Activated CD4-positive, alpha-beta T cell treated with anti-CD3 and anti-CD28 coated beads, Interleukin-2, amount 50 U/mL, for 4 hours (primary cell): Measurements from ENCODE around the gene PLEKHA1.

Source experiments
- DNase-seq, 2 experiments: peaks; one replicate each; pipeline ENCODE4 v3.0.0-alpha.2; 2020

Gene PLEKHA1

DNA sequence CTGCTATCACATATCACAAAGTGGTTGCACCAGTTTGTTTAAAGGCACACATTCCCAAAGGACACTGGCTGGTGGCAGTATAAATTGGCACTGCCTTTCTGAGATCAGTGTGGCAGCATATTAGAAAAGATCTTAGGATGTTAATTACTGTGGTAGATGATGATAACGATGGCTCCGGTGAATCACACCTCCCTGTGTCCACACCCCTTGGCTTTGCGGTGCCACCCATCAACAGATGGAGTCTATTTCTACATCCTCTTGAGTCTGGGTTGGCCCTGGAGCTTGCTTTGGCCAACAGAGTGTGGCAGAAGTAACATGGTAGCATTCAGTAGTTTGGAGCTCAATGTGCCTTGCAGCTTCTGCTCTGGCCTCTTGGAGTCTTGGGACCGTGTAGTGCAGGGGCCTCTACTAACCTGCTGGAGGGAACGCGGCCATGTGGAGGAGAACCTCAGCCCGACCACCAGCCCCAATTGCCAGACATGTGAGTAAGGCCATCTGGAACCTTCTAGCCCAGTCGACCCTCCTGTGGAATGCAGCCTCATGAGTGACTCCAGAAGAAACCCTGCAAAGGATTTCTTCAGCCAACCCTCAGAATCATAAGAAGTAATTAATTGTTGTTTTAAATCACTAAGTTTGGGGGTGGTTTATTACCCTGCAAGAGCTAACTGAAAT is 27.2 kb upstream of the PLEKHA1 start:
- no peak for DNase-seq

DNA sequence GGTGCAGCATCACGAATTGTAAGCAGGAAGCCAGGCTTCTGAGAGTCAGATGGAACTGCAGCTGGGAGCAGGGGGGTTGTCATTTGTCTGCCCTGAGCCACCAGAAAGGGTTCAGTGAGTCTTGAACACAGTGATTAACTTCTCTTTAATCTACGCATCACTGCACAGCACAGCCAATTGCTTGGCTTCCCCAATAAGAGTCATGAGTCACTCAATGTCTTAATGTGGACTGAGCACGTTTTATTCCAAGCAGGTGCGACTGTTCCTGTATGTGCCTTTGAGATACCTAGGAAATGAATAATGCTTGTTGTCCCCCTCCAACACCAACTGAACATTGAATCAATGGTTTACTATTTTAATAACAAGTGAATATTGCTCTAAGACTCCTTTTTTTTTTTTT is 26.0 kb upstream of the PLEKHA1 start:
- DNase-seq: no peak

DNA sequence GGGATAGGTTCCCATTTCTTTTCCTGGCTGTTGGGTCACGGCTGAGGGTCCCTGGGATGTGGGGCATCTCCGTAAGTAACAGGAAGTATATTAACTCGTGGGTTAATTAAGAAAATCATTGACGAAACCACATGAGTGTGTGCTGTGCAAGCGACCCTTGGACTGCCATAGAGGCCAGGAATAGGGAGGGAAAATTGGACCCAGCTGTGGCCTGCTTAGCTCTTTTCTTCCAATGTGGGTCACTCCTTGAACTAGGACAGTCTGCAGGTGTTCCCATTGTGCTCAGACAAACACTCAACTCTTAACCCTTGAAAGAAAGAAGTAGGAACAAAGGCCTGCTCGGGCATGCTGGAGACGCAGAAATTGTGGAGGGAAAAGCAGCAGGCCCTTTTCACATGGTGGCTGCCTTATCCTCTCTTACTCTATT is 25.6 kb upstream of the PLEKHA1 start:
- DNase-seq: no peak

DNA sequence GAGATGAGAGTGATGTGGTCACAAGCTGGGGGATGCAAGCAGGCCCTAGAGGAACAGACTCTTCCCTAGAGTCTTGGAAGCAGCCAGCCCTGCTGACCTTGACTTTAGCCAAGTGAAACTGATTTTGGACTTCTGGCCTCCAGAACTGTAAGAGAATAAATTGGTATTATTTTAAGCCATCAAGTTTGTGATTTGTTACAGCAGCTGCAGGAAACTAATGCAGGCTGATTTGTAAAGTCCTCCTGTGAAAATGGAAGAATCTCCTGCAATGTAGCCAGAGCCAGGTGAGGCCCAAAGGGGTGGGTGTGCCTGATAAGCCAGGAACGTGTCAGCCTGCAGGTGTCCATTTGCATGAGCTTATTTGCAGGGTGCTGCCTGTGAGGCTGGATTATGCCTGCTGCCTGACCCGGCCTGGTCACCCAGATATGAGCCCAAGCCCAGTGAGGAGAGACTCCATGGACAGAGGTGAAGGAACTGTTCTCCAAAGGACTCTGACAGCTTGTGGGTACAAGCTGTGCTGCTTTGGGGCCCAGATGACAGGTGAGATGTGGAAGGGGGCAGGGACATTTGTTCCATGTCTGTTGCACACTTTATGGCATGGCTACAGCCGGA is 24.6 kb upstream of the PLEKHA1 start:
- no peak for DNase-seq

DNA sequence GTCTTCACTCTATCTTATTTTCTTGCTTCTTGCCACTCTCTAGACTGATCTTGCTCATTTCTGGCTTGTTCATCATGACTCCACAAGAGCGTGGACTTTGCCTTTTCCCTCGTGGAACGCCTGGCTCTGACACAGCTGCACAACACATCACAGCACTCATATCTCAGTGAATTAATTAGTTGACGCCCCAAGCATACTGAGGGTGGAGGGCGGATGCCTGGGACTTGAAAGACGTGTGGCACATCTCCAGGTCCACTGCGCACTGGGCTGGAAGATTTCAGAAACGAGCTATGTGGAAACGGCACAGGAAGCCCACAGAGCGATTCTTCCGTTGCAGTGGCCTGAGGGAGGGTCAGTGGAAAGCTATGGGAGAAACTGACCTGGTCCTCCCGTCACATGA is 23.6 kb upstream of the PLEKHA1 start:
- DNase-seq: no peak

DNA sequence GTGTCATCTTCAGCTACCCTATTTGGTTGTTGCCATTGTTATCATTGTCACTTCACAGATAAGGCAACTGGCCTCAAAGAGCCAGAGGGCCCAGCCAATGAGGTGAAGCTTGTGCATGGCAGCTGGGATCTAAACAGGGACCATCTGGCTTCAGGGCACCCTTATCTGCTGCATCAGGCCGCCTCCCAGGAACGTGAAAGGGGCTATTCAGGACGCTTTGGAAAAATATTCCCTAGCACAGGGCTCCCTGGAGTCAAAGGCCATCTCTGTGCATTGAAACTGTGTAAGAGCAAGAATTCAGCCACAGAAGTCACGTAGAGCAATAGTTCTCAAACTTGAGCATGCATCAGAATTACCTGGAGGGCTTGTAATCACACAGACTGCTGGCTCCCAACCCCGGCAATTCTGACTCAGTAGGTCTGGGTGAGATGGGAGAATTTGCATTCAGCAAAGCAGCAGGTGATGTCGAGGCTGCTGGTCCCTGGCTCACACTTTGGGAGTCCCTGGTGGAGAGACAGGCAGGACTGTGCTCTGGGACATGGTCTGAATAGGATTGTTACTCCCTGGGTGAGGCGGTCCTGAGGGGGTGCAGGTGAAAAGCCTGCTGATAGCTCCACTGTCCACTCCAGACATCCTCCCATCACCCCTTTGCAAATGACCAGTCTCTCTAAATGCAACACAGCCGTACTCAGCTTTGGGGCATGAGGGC is 21.5 kb upstream of the PLEKHA1 start:
- no peak for DNase-seq

DNA sequence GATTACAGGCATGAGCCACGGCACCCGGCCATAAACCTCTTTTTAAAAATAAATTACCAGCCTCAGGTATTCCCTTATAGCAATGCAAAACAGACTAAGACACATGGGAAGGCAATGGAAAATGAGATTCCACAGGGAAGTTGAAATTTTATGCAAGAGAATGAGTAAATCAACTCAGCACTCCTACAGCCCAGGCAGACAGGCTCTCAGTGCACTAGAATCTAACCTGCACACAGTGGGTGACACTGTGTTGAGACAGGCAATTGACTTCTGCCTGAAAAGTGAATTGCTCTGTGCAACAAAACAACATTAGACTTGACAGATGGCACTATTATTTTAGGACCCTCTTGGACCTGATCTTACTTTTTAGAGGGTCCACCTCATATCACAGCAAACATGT is 20.1 kb upstream of the PLEKHA1 start:
- DNase-seq: no peak

DNA sequence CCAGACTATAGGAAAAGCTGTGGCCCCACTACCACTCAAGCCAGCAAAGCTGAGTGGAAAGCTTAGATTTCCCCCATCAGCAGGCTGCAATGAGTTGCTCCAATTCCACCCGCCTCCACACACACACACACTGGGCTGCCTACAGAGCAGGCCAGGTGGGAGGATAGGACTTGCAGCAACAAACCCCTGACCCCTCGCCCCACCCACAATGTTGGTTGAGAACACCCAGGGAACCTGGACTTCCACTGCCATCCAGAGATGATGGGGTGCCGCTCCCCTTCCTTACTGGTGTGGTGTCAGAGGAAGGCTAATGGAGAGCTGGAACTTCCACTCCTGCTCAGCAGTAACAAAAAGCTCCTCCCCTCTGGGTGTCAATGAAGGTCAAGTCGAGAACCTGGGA is 16.8 kb upstream of the PLEKHA1 start:
- DNase-seq: no peak

DNA sequence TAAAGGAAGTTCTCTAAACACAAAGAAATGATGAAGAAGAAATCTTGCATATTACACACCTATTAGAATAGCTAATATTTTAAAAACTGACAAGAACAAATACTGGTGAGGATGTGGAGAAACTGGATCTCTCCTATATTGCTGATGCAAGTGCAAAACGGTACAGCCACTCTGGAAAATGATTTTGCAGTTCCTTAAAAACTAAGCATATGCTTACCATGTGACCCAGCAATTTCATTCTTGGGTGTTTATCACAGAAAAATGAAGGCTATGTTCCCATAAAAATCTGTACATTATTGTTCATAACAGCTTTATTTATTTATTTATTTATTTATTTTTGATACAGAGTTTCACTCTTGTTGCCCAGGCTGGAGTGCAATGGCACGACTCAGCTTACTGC is 14.9 kb upstream of the PLEKHA1 start:
- no peak for DNase-seq

DNA sequence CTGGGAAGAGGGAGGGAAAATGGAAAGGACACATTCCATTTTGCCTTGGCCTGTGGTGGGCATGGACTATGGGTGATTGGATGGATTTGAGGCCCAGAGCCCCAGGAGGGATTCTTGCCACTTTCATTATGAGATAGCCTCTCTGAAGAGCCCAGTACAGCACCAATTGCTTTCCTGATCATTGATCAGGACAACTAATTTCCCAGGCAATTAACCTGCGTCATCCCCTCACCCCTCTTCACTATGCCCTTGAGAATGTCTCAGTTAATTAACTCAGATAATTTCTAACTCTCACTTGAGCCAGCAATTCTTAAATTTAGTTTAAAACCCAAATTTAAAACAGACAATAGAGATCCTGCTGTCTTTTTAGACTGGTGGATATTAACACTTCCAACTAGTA is 13.5 kb upstream of the PLEKHA1 start:
- DNase-seq: no peak

DNA sequence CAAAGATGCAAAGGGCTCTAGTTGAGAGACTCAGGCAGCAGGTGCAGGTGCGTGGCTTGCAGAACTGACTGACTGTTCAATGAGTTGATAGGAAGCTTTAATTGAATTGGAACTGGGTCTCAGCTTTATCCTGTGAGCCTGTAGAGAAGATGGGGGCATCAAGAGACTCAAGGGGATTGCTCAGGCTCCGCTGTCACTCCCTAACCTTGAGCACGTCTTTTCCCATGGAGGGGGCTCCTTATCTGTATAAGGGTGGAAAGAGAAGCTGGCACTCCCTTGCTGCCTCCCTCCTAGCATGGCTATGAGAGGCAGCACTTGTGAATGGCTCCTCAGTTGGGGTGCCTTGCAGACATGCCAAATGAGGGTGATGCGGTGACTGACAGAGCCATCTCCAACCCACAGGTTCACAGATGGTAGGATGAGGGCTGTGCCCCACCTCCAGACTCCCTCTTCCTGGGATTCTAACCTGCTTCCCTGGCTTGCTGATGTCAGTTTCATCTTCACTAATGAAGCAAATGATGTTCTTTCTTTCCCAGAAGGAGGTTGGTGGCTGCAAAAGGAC is 12.4 kb upstream of the PLEKHA1 start:
- no peak for DNase-seq

DNA sequence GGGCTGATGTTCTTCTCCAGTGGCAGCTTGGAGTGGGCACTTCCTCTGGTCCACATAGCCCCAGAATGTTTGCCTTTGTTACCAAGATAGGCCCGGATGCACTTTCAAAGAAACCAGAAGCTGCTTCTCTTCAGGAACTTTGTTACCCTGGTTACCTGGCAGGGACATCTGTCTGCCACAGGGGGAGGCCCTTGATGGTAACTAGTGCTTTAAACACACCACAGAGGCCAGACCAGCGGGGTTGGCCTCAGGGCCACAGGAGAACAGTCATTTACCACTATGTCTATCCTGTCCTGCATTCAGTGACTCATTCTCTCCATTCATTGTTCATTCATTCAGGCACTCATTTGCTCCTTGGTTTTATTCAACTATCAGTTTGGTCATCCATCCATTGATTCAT is 11.9 kb upstream of the PLEKHA1 start:
- DNase-seq: no peak

DNA sequence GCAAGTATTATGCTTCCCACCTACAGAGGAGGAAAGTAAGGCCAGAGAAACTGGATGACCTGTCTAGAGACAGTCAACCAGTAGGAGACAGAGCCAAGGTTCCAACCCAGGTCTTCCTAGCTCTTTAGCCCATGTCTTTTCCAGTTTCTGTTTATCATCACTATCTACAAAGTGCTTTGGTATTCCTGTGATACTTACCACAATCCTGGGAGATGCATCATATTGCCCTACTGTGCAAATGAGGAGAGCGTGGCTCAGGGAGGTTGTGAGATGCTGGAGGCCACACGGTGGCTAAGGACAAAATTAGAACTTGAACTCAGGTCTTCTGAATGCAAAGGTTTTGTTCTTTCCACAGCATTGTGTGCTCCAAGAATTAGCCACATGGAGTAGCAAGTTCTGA is 11.2 kb upstream of the PLEKHA1 start:
- no peak for DNase-seq

DNA sequence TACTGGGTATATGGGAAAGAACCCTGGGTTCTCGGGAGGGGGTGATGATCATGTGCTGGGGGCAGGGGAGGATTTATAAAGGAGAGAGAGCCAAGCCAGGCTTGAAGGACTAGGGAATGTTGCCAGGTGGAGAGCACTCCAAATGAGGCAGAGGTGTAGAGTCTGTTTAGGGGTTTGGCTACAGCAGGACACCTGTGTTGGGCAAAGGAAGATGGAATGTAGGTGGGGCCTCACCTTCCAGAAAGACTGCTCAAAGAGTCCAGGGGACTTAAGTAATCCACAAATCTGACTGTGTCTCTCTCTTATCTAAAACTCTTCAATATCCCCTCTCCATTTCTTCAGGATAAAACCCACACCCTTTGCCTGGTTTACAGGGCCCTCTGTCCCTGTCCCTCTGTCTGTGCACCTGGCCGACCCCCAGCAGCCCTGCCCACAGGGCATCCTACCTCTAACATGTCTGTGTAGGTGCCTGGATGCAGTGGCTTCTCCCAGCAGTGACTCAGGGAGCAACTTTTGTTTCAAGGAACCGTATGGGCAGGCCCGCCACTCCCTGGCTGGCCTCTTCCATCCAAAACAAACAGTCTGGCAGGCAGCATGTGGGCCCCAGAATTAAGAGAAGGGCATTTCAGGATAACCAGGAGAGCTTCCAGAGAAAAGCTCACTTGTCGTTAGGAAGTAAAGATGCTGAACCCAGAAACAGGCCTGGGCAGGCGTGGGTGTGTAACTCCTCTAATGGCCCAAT is 10.6 kb upstream of the PLEKHA1 start:
- no peak for DNase-seq

DNA sequence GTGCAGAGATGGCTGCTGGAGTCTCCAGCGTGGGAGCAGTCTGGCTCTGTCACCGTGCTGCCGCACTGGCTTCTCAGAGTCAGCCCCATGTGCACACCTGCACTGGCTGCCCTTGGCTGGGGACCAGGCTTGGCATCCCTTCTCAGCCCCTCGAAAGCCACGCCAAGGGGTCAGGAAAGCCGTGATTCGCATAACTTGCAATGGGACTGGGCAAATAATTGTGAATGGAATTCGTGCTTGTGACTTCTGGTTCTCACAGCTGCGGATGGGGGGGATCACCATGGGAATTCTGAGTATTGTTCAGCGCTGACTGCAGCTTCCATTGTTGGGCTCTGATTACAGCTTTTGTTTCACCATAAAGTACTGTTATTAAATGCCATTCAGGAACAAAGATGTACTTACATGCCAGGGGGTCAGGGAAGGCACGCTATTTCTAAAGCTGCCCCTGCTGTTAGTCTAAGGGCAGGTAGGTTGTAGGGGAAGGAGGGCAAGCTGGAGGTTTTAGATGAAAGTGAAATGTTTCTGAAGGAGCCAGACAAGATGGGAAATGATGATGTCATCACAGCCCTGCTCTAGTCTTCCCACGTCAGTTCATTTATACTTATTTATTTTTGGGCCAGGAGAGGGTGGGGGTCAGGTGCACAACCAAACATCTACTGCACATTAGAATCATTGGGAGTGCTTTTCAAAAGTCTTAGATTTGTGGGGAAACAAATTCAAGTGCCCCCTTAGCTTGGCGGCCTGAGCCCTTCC is 5.8 kb upstream of the PLEKHA1 start:
- DNase-seq: no peak

DNA sequence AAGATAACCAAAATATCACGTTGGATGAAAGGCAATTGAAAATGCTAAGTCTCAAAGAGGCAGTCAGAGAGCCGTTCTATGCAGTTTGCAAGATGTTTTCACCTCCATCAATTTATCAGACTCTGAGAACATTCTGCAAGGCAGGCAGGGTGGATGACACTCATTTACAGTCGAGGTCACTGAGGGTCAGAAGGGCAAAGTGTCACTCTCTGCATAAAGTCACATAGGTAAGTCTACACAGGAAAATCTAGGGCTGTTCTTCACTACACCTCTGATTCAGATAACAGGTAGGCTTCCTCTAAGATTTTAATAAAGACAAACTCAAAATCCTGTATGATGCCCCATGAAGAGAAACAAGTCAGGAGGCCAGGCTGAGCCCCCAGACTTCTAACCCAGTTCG is 1.4 kb upstream of the PLEKHA1 start:
- no peak for DNase-seq

DNA sequence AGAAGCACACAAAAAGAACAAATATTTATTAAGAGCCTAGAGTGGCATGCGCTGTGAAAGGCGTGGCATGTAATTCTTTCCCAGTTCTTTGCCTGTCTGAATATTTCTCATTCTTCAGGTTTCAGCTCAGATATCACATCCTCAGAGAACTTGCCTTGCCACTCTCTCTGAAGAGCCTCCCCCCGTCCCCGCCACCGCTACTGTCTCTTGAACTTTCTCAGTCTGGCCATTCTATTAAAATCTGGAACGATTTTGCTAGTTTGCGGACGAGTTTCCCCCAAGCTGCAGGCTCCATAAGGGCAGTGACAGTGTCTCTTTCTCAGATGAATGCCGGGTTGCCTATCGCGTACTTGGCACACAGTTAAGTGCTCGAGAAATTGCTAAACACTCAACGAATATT is 787 bp upstream of the PLEKHA1 start:
- no peak for DNase-seq

DNA sequence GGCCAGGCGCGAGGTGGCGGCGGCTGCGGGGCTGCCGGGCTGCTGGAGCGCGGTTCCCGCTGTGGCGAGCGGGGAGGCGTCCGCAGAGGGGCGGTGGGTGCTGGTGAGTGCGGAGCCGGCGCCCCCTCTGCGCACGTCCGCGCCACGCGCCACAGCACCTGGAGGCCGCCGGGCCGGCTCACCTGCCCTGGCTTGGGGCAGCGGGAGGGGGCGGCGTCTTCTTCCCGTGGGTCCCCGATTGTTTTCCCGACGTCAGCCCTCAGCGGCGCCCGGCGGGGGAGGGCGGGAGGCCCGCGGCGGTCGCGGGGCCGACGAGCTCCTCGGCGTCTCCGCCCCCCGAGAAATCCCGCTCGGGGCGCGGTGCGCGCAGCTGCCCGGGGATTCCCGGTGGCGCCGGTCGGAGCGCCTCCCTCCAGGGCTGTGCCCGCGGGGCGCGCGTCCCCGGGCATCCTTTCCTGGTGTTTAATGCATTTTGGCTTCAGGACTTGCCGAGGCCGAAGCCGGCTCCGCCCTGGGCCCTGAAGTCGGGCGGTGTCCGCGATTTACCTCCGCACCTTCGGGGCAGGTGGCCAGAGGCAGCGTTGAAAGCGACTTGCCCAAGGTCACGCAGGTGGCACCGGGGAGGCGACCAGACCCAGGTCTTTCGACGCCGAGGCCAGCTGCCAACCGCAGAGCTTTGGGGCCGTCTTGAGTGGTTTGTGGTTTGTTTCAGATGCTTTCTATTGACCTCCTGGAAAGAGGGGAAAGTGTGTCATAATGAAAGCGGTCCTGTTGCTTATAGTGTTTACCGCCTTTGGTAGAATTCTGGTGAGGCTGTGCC is 561 bp downstream of the PLEKHA1 start:
- peak; percentile 53 to 59 for DNase-seq

DNA sequence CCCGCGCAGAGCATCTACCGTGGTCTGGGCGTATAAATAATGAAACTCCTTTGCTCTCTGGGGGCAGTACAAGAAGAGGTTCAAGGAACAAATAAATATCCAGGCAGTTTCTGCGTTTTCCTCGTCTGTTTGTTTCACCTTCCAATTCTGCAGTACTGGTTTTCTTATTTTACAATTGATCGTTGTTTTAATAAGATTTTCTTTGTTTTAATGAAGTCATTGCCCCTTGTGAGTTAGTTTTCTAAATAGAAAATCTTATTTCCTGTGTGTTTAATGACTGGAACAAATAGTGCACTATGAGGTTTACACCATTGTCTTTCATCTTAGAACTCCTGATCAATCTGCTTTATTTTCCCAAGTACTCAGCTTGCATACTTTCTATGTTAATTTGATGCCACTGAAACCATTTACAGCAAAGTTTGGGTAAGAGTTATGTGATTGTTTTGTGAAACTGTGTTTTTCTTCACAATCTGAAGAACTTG is 1.2 kb downstream of the PLEKHA1 start:
- DNase-seq: no peak

DNA sequence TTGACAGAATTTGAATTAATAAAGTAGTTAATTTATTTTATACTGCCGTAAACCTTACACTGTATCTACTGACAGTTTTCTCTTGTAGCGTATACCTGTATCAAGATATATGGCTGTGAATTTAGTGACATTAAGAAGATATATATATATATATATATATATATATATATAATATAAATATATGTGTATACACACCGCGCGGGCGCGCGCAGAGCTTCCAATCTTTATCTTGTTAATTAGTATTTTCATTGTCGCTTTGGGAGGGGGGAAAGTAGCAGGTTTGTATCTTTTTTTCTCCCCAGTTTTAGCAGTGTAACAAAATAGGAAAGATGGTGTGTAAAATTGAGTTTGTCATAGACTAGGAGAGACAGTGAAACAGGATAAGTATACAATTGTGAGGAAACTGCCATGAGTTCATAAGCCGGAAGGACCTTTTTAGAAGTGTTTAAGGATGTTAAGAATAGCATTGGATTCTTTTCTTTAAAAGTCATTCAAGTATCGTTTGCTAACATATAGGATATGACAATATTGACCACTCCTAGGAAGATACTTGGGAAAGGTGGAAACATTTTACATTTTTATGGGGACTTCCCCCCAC is 2.0 kb downstream of the PLEKHA1 start:
- no peak for DNase-seq

DNA sequence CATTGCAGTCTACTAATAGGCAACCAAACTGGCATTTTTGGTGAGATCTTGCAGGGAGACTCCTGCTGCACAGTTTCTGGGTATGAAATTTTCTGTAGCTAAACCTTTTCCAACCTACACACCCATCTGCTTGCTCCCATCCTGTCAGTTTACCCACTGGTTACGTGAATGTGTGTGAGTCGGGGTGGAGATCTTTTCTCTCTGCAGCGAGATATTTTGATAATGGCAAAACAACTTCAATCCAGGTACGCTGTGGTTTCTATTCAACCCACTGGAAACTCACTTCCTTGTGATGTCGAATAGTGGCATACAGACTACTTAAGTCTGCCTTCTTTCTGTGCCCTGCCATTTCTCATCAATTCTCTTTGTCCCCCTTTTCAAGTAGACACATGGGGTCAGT is 4.5 kb downstream of the PLEKHA1 start:
- no peak for DNase-seq
